WTC11 (cell line): ENCODE measurements around the gene PRM2.

Experiments used
- SP1 ChIP-seq: sonication (generic); formaldehyde crosslinking; conservative IDR thresholded peaks from 2 replicates; pipeline ENCODE4 v1.8.1; 2022; ENCODE audit warnings: missing genetic modification reagents
- TF ChIP-seq, protein P1 (sequence below): sonication (generic); formaldehyde crosslinking; IDR thresholded peaks from 2 replicates; pipeline ENCODE4 v1.8.1; 2023; ENCODE audit warnings: mild to moderate bottlenecking, missing genetic modification reagents
- TF ChIP-seq, protein P2 (sequence below): sonication (generic); formaldehyde crosslinking; IDR thresholded peaks from 2 replicates; pipeline ENCODE4 v1.8.0; 2022; ENCODE audit warnings: mild to moderate bottlenecking, missing genetic modification reagents
- TF ChIP-seq, protein P3 (sequence below): sonication (generic); formaldehyde crosslinking; IDR thresholded peaks from 2 replicates; pipeline ENCODE4 v1.8.0; 2022; ENCODE audit warnings: mild to moderate bottlenecking, missing genetic modification reagents

DNA sequence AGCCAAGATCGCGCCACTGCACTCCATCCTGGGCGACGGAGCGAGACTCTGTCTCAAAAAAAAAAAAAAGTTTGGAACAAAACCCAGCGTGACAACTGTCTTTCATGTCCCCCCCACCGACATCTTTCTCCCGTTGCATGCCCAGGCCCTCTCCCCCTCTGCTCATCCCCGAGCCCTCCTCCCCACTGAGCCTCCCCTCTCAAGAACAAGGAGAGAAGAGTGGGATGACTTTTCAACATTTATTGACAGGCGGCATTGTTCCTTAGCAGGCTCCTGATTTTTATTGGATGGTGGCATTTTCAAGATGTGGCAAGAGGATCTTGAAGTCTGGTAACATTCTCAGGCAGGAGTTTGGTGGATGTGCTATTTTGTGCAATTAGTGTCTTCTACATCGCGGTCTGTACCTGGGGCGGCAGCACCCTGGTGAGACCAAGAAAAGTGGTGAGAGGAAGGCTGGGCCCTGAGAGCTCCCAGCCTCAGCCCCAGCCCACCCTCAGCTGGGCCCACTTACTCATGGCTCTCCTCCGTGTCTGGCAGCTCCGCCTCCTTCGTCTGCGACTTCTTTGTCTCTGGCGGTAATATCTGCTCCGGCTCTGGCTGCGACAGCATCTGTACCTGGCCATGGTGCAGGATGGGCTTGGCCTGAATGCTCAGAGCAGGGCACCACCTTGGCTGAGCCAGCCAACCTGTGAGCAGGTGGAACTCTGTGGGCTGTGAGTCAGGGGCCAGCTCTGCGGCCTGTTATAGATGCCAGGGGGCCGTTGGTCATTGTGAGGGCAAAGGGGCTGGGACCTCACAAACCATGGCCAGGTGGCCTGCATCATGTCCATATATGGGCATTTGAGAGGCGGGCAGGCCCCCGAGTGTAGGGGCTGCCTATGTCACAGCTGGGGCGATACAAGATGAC is 4.6 kb upstream of the PRM2 start, which contains the start of gene PRM1:
- TF ChIP-seq, protein P1, sequence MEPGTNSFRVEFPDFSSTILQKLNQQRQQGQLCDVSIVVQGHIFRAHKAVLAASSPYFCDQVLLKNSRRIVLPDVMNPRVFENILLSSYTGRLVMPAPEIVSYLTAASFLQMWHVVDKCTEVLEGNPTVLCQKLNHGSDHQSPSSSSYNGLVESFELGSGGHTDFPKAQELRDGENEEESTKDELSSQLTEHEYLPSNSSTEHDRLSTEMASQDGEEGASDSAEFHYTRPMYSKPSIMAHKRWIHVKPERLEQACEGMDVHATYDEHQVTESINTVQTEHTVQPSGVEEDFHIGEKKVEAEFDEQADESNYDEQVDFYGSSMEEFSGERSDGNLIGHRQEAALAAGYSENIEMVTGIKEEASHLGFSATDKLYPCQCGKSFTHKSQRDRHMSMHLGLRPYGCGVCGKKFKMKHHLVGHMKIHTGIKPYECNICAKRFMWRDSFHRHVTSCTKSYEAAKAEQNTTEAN (CRISPR knock-in tag) = no peak
- TF ChIP-seq, protein P2, sequence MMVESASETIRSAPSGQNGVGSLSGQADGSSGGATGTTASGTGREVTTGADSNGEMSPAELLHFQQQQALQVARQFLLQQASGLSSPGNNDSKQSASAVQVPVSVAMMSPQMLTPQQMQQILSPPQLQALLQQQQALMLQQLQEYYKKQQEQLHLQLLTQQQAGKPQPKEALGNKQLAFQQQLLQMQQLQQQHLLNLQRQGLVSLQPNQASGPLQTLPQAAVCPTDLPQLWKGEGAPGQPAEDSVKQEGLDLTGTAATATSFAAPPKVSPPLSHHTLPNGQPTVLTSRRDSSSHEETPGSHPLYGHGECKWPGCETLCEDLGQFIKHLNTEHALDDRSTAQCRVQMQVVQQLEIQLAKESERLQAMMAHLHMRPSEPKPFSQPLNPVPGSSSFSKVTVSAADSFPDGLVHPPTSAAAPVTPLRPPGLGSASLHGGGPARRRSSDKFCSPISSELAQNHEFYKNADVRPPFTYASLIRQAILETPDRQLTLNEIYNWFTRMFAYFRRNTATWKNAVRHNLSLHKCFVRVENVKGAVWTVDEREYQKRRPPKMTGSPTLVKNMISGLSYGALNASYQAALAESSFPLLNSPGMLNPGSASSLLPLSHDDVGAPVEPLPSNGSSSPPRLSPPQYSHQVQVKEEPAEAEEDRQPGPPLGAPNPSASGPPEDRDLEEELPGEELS = no peak
- TF ChIP-seq SP1 (CRISPR knock-in tag) = no peak
- TF ChIP-seq, protein P3, sequence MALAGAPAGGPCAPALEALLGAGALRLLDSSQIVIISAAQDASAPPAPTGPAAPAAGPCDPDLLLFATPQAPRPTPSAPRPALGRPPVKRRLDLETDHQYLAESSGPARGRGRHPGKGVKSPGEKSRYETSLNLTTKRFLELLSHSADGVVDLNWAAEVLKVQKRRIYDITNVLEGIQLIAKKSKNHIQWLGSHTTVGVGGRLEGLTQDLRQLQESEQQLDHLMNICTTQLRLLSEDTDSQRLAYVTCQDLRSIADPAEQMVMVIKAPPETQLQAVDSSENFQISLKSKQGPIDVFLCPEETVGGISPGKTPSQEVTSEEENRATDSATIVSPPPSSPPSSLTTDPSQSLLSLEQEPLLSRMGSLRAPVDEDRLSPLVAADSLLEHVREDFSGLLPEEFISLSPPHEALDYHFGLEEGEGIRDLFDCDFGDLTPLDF (CRISPR knock-in tag) = no peak
